M059J (cell line): ENCODE measurements around the gene MYH9. TPM values are rescaled to one million over a fixed set of nuclear protein-coding genes. Genes with fewer than 3 reads are reported as not detected.

ENCODE experiments used
- total RNA-seq: library from RNA; depleted of rRNA; stranded (reverse); fragments of >200 nt; shearing (Covaris generic); gene quantifications from 2 replicates; pipeline ENCODE4 v1.2.3, GENCODE V29; 2014; rRNA removed

Gene MYH9
- total RNA-seq, 1 experiment from 2014 or later, result 320 TPM

Other genes starting within 250 kb of the MYH9 start
- gene APOL3, start 227.2 kb downstream of the MYH9 start, total RNA-seq, result 11.7 and 12.4 TPM in 2 replicates
- 0.10 TPM in 1 of 2 replicates, not detected in the other for gene APOL4, start 186.2 kb downstream of the MYH9 start, total RNA-seq
- 45.6 and 64.3 TPM in 2 replicates for gene APOL2, start 148.4 kb downstream of the MYH9 start, total RNA-seq
- 24.0 and 31.5 TPM in 2 replicates for gene APOL1, start 134.8 kb downstream of the MYH9 start, total RNA-seq
- gene TXN2, start 93.7 kb upstream of the MYH9 start, total RNA-seq, result 8.3 and 16.7 TPM in 2 replicates
- gene FOXRED2, start 119.1 kb upstream of the MYH9 start, total RNA-seq, result 18.0 and 19.6 TPM in 2 replicates
- gene EIF3D, start 141.2 kb upstream of the MYH9 start, total RNA-seq, result 283 and 399 TPM in 2 replicates